K562 (cell line): ENCODE measurements around the gene H2BK1. TPM values are rescaled to one million over a fixed set of nuclear protein-coding genes. Genes with fewer than 3 reads are reported as not detected.

Source experiments
- ARID4B ChIP-seq: sonication (generic); formaldehyde crosslinking; IDR thresholded peaks from 2 replicates; pipeline ENCODE4 v1.8.0; 2022; ENCODE audit warnings: mild to moderate bottlenecking, missing genetic modification reagents
- CBX2 ChIP-seq: fragments of 200-600 bp; sonication (generic); IDR thresholded peaks from one replicate; pipeline ENCODE4 v1.6.1; 2012; ENCODE audit warnings: mild to moderate bottlenecking, low read length, inconsistent platforms; ENCODE audit not compliant: insufficient read depth, poor library complexity, severe bottlenecking
- CHD2 ChIP-seq: IDR thresholded peaks from 2 replicates; pipeline ENCODE4 v1.6.1; 2011; ENCODE audit warnings: low read depth, low read length
- CXXC5 ChIP-seq: fragments of 250-450 bp; sonication (Bioruptor Pico); IDR thresholded peaks from 2 replicates; pipeline ENCODE4 v1.8.0; 2022; ENCODE audit warnings: inconsistent platforms, mild to moderate bottlenecking, moderate library complexity
- E2F1 ChIP-seq: sonication (generic); formaldehyde crosslinking; IDR thresholded peaks from 2 replicates; pipeline ENCODE4 v1.8.1; 2023; ENCODE audit warnings: mild to moderate bottlenecking, missing genetic modification reagents, moderate library complexity
- HEY1 ChIP-seq: fragments of 250-450 bp; sonication (Bioruptor Pico); IDR thresholded peaks from 2 replicates; pipeline ENCODE4 v1.5.0; 2020; ENCODE audit warnings: mild to moderate bottlenecking, moderate library complexity, borderline replicate concordance
- HMGN3 ChIP-seq: IDR thresholded peaks from 2 replicates; pipeline ENCODE4 v1.6.1; 2011; ENCODE audit warnings: borderline replicate concordance, low read depth, mild to moderate bottlenecking, mixed read lengths, low read length; ENCODE audit not compliant: insufficient read length; ENCODE audit errors: extremely low read depth
- HNRNPH1 ChIP-seq: fragments of 200-400 bp; formaldehyde crosslinking; optimal IDR thresholded peaks from 2 replicates; pipeline ENCODE3; 2017; ENCODE audit warnings: low read depth, mild to moderate bottlenecking, low read length, moderate library complexity
- MYNN ChIP-seq, 2 experiments: sonication (generic); formaldehyde crosslinking in 1 of 2; IDR thresholded peaks; 2 replicates each; pipeline versions ENCODE4 v1.5.0 to v1.6.1; 2016 to 2020; ENCODE audit warnings: antibody characterized with exemption in 1 of 2, missing genetic modification reagents in 1 of 2
- NCOA2 ChIP-seq, 2 experiments: fragments of 450-650 bp; IDR thresholded peaks; 2 replicates each; pipeline ENCODE4 v1.6.1; 2018; ENCODE audit warnings: mild to moderate bottlenecking in 2 of 2, moderate library complexity in 1 of 2; ENCODE audit not compliant: partially characterized antibody in 2 of 2
- NR1H2 ChIP-seq: sonication (generic); formaldehyde crosslinking; IDR thresholded peaks from 2 replicates; pipeline ENCODE4 v1.4.0; 2020; ENCODE audit warnings: mild to moderate bottlenecking, missing genetic modification reagents
- NR2C2 ChIP-seq, 2 experiments: fragments of 200-800 bp in 1 of 2; sonication (Bioruptor generic) in 1 of 2; sonication (generic) in 1 of 2; formaldehyde crosslinking in 1 of 2; IDR thresholded peaks; 2 replicates each; pipeline versions ENCODE4 v1.6.1 to v1.8.0; 2016 to 2022; ENCODE audit warnings: mild to moderate bottlenecking in 1 of 2, missing compliant biosample characterization in 1 of 2, missing genetic modification characterization in 1 of 2, missing genetic modification reagents in 1 of 2
- SIN3B ChIP-seq: fragments of 450-650 bp; IDR thresholded peaks from 2 replicates; pipeline ENCODE4 v1.6.1; 2017; ENCODE audit warnings: low read depth, mild to moderate bottlenecking, moderate library complexity
- SMARCC2 ChIP-seq: fragments of 450-650 bp; IDR thresholded peaks from 2 replicates; pipeline ENCODE4 v1.6.1; 2017; ENCODE audit warnings: antibody characterized with exemption, moderate library complexity, mild to moderate bottlenecking, low read depth
- ZC3H8 ChIP-seq: fragments of 450-650 bp; IDR thresholded peaks from 2 replicates; pipeline ENCODE4 v1.6.1; 2017
- ZNF431 ChIP-seq: sonication (generic); formaldehyde crosslinking; IDR thresholded peaks from 2 replicates; pipeline ENCODE4 v1.8.0; 2022; ENCODE audit warnings: mild to moderate bottlenecking, missing genetic modification reagents
- ZNF76 ChIP-seq: fragments of 250-450 bp; sonication (Bioruptor Pico); IDR thresholded peaks from 2 replicates; pipeline ENCODE4 v1.4.0; 2020; ENCODE audit warnings: mild to moderate bottlenecking, moderate library complexity, borderline replicate concordance
- polyA plus RNA-seq, 8 experiments: library from polyadenylated mRNA; depleted of rRNA in 4 of 8; stranded (reverse) in 5 of 8; unstranded in 3 of 8; fragments of >200 nt; fragmentation: Nextera tagmentation in 2 of 8; fragmentation: Illumina TruSeq in 1 of 8; extraction: Ambion mirVana in 2 of 8; extraction: Trizol in 1 of 8; gene quantifications; 2 replicates each; pipeline versions ENCODE4 v1.2.1 to v1.2.3, GENCODE V29; 2011 to 2014; ENCODE audit warnings: inconsistent platforms in 1 of 8, missing spikeins in 1 of 8
- total RNA-seq, 7 experiments: library from RNA; depleted of rRNA in 6 of 7; stranded (reverse); fragments of >200 nt in 6 of 7; fragmentation: Illumina TruSeq in 2 of 7; extraction: Trizol in 2 of 7; gene quantifications; 2 replicates each; pipeline versions ENCODE4 v1.2.1 to v1.2.3, GENCODE V29; 2011 to 2021; ENCODE audit warnings: low replicate concordance in 1 of 7
- TF ChIP-seq, protein P1 (sequence below): sonication (generic); formaldehyde crosslinking; IDR thresholded peaks from 2 replicates; pipeline ENCODE4 v1.9.0; 2022; ENCODE audit warnings: mild to moderate bottlenecking, missing genetic modification reagents
- TF ChIP-seq, protein P2 (sequence below): fragments of 450-650 bp; IDR thresholded peaks from 2 replicates; pipeline ENCODE4 v1.6.1; 2018; ENCODE audit warnings: mild to moderate bottlenecking, low read depth; ENCODE audit not compliant: partially characterized antibody

The H2BK1 gene
- total and polyA plus RNA-seq, 9 of the 15 experiments (the other 6 are each of a cell fraction or from before 2014, with no cell fraction given): not detected

- TF ChIP-seq, protein P1, sequence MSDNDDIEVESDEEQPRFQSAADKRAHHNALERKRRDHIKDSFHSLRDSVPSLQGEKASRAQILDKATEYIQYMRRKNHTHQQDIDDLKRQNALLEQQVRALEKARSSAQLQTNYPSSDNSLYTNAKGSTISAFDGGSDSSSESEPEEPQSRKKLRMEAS (CRISPR knock-in tag): 0 out of 2 replicates have a peak, but pooled peaks have one; percentile 43
- TF ChIP-seq ZNF76 (CRISPR knock-in tag) (no peak), CHD2 (0 out of 2 replicates have a peak, but pooled peaks have one; percentile 9), CXXC5 (no peak; the same call in none of the 2 replicates), E2F1 (CRISPR knock-in tag) (peak; percentile 89), ZC3H8 (no peak), SIN3B (no peak), NR2C2 (CRISPR knock-in tag; IDR thresholded peaks at IDR 0.05) (no peak), NR2C2 (tag; IDR thresholded peaks at IDR 0.05) (peak; percentile 2; the same call in 1 of the 2 replicates), CBX2 (no peak), HNRNPH1 (no peak), NCOA2 (IDR thresholded peaks at IDR 0.05; ENCODE audit: partially characterized antibody in 2 of 2) (no peak), ARID4B (CRISPR knock-in tag) (peak; percentile 63; the same call in 1 of the 2 replicates), HMGN3 (no peak), MYNN (IDR thresholded peaks at IDR 0.05) (0 out of 2 replicates have a peak, but pooled peaks have one; percentile 2), MYNN (CRISPR knock-in tag; IDR thresholded peaks at IDR 0.05) (no peak), NR1H2 (CRISPR knock-in tag) (0 out of 2 replicates have a peak, but pooled peaks have one; percentile 2), SMARCC2 (no peak; the same call in none of the 2 replicates), HEY1 (CRISPR knock-in tag) (no peak), ZNF431 (CRISPR knock-in tag) (no peak)
- TF ChIP-seq, protein P2, sequence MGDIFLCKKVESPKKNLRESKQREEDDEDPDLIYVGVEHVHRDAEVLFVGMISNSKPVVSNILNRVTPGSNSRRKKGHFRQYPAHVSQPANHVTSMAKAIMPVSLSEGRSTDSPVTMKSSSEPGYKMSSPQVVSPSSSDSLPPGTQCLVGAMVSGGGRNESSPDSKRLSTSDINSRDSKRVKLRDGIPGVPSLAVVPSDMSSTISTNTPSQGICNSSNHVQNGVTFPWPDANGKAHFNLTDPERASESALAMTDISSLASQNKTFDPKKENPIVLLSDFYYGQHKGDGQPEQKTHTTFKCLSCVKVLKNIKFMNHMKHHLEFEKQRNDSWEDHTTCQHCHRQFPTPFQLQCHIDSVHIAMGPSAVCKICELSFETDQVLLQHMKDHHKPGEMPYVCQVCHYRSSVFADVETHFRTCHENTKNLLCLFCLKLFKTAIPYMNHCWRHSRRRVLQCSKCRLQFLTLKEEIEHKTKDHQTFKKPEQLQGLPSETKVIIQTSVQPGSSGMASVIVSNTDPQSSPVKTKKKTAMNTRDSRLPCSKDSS: no peak
These were observed 22.8 kb upstream of the H2BK1 start (continued) for GRCh38 chr7:151232917-151233701.
